HEK293 (cell line): ENCODE results near the gene HECTD4.

ENCODE experiments used
- CTCF ChIA-PET: fragments of 350-600 bp; formaldehyde crosslinking; extraction: SDS; loops from one replicate; lab custom pipeline; 2021; ENCODE audit warnings: antibody characterized with exemption; lab: Yijun Ruan, JAX
- POLR2A ChIA-PET: fragments of 300-600 bp; formaldehyde crosslinking; extraction: SDS; loops from one replicate; lab custom pipeline; 2020; ENCODE audit warnings: antibody characterized with exemption, inconsistent platforms; lab: Yijun Ruan, JAX
- H3K27ac ChIP-seq: fragments of 200-500 bp; sonication (Bioruptor generic); 2 replicates; pipeline ENCODE4 v1.5.1; 2014; ENCODE audit warnings: low read depth, low read length, control low read depth, inconsistent platforms; ENCODE audit errors: extremely low read depth
- H3K36me3 ChIP-seq, 2 experiments: fragments of 200-500 bp in 1 of 2; sonication (Bioruptor generic) in 1 of 2; 1 replicate in 1 of 2; 2 replicates in 1 of 2; pipeline ENCODE4 v1.5.1; 2014 to 2017; ENCODE audit warnings: inconsistent platforms in 2 of 2, low read length in 2 of 2; ENCODE audit not compliant: control insufficient read depth in 2 of 2, insufficient read depth in 1 of 2
- H3K4me1 ChIP-seq: fragments of 200-500 bp; sonication (Bioruptor generic); 2 replicates; pipeline ENCODE4 v1.5.1; 2014; ENCODE audit warnings: mild to moderate bottlenecking, low read length, inconsistent platforms; ENCODE audit not compliant: control insufficient read depth, insufficient read depth
- H3K4me3 ChIP-seq: 2 replicates; pipeline ENCODE4 v1.5.1; 2011; ENCODE audit warnings: low read depth, mild to moderate bottlenecking, control low read depth, low read length, moderate library complexity
- H3K9me3 ChIP-seq: fragments of 200-500 bp; sonication (Bioruptor generic); 2 replicates; pipeline ENCODE4 v1.5.1; 2014; ENCODE audit warnings: low read depth, low read length, inconsistent platforms; ENCODE audit not compliant: control insufficient read depth, insufficient read depth
- BCL11B ChIP-seq: fragments of 450-650 bp; formaldehyde crosslinking; IDR thresholded peaks from 2 replicates; pipeline ENCODE4 v1.5.1; 2016; ENCODE audit warnings: low read depth, missing biosample characterization, missing genetic modification characterization
- FEZF1 ChIP-seq: fragments of 450-650 bp; formaldehyde crosslinking; IDR thresholded peaks from 2 replicates; pipeline ENCODE4 v1.5.1; 2016; ENCODE audit warnings: missing biosample characterization, missing genetic modification characterization
- KLF7 ChIP-seq: fragments of 450-650 bp; formaldehyde crosslinking; IDR thresholded peaks from 2 replicates; pipeline ENCODE4 v1.5.1; 2016; ENCODE audit warnings: missing biosample characterization, missing genetic modification characterization, borderline replicate concordance
- SP2 ChIP-seq: fragments of 450-650 bp; formaldehyde crosslinking; IDR thresholded peaks from 2 replicates; pipeline ENCODE4 v1.5.1; 2016; ENCODE audit warnings: missing biosample characterization, missing genetic modification characterization
- SP3 ChIP-seq: fragments of 450-650 bp; formaldehyde crosslinking; IDR thresholded peaks from 2 replicates; pipeline ENCODE4 v1.5.1; 2016; ENCODE audit warnings: missing biosample characterization, missing genetic modification characterization
- ZBTB1 ChIP-seq: fragments of 450-650 bp; formaldehyde crosslinking; IDR thresholded peaks from 2 replicates; pipeline ENCODE4 v1.5.1; 2016; ENCODE audit warnings: missing biosample characterization, missing genetic modification characterization
- ZBTB17 ChIP-seq: fragments of 450-650 bp; formaldehyde crosslinking; IDR thresholded peaks from 2 replicates; pipeline ENCODE4 v1.5.1; 2016; ENCODE audit warnings: missing biosample characterization, missing genetic modification characterization
- ZIC2 ChIP-seq: fragments of 450-650 bp; formaldehyde crosslinking; IDR thresholded peaks from 2 replicates; pipeline ENCODE4 v1.5.1; 2016; ENCODE audit warnings: missing biosample characterization, missing genetic modification characterization
- ZNF157 ChIP-seq: fragments of 450-650 bp; formaldehyde crosslinking; IDR thresholded peaks from 2 replicates; pipeline ENCODE4 v1.5.1; 2016; ENCODE audit warnings: missing biosample characterization, missing genetic modification characterization
- ZNF169 ChIP-seq: fragments of 450-650 bp; formaldehyde crosslinking; IDR thresholded peaks from 2 replicates; pipeline ENCODE4 v1.5.1; 2016; ENCODE audit warnings: missing biosample characterization, missing genetic modification characterization
- ZNF19 ChIP-seq: fragments of 450-650 bp; formaldehyde crosslinking; IDR thresholded peaks from 2 replicates; pipeline ENCODE4; 2016; ENCODE audit warnings: missing biosample characterization, missing genetic modification characterization, low read depth
- ZNF423 ChIP-seq: fragments of 450-650 bp; formaldehyde crosslinking; IDR thresholded peaks from 2 replicates; pipeline ENCODE4 v1.5.1; 2016; ENCODE audit warnings: missing biosample characterization, missing genetic modification characterization
- ZNF426 ChIP-seq: fragments of 450-650 bp; formaldehyde crosslinking; IDR thresholded peaks from 2 replicates; pipeline ENCODE4 v1.5.1; 2017; ENCODE audit warnings: missing biosample characterization, missing genetic modification characterization, mild to moderate bottlenecking, inconsistent platforms, moderate library complexity
- ZNF529 ChIP-seq: fragments of 450-650 bp; formaldehyde crosslinking; IDR thresholded peaks from 2 replicates; pipeline ENCODE4 v1.5.1; 2017; ENCODE audit warnings: missing genetic modification characterization, missing biosample characterization; ENCODE audit not compliant: insufficient replicate concordance
- ZNF560 ChIP-seq: fragments of 450-650 bp; formaldehyde crosslinking; IDR thresholded peaks from 2 replicates; pipeline ENCODE4 v1.5.1; 2017; ENCODE audit warnings: missing biosample characterization, missing genetic modification characterization, borderline replicate concordance
- ZNF600 ChIP-seq: fragments of 450-650 bp; formaldehyde crosslinking; IDR thresholded peaks from 2 replicates; pipeline ENCODE4 v1.5.1; 2016; ENCODE audit warnings: missing biosample characterization, missing genetic modification characterization
- ZNF623 ChIP-seq: fragments of 450-650 bp; formaldehyde crosslinking; IDR thresholded peaks from 2 replicates; pipeline ENCODE4 v1.5.1; 2016; ENCODE audit warnings: missing biosample characterization, missing genetic modification characterization
- ZNF664 ChIP-seq: fragments of 450-650 bp; formaldehyde crosslinking; IDR thresholded peaks from 2 replicates; pipeline ENCODE4 v1.5.1; 2016; ENCODE audit warnings: missing biosample characterization, missing genetic modification characterization
- ZNF670 ChIP-seq: fragments of 450-650 bp; formaldehyde crosslinking; IDR thresholded peaks from 2 replicates; pipeline ENCODE4 v1.5.1; 2016; ENCODE audit warnings: missing biosample characterization, missing genetic modification characterization, low read depth
- ZNF76 ChIP-seq: fragments of 450-650 bp; formaldehyde crosslinking; IDR thresholded peaks from 2 replicates; pipeline ENCODE4; 2016; ENCODE audit warnings: low read depth, missing biosample characterization, missing genetic modification characterization, borderline replicate concordance
- ZNF777 ChIP-seq: fragments of 450-650 bp; formaldehyde crosslinking; IDR thresholded peaks from 2 replicates; pipeline ENCODE4 v1.5.1; 2017; ENCODE audit warnings: missing biosample characterization, missing genetic modification characterization, borderline replicate concordance
- TF ChIP-seq, protein P1 (sequence below): fragments of 450-650 bp; formaldehyde crosslinking; IDR thresholded peaks from 2 replicates; pipeline ENCODE4 v1.5.1; 2016; ENCODE audit warnings: missing biosample characterization, missing genetic modification characterization
- TF ChIP-seq, protein P2 (sequence below): fragments of 450-650 bp; formaldehyde crosslinking; IDR thresholded peaks from 2 replicates; pipeline ENCODE4 v1.5.1; 2017; ENCODE audit warnings: missing biosample characterization, missing genetic modification characterization

The HECTD4 gene

DNA sequence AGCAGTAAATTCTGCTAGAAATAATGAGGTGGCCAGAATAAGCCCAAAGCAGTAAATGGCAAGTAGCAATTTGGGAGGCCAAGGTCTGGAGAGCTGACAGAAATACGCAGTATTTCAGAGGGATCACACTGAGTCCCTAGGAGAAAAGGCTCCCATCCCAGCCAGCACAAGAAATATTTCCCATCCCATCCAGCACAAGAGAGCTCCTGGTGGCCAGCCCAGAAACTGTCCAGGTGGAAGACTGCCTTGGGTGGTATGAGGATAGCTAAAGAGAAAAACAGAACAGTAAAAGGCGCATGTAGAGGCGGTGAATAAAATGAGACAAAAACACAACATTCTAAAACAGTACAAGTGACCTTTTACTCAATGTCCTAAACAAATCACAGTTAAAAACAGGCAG is 120.7 kb downstream of the HECTD4 start:
- Histone ChIP-seq H3K4me3 (no peak overlapping the region), H3K9me3 (no peaks in the 10 kb centered on the region), H3K36me3 (peaks cover 18 to 65% of the 10 kb centered on the region in 2 experiments), H3K4me1 (no peaks in the 10 kb centered on the region), H3K27ac (no peak overlapping the region)
- POLR2A ChIA-PET: no interaction called here
- CTCF ChIA-PET: interaction anchor here (2.5 kb wide), 1 partner anchor 63 kb away, joined by 9 read pairs; no protein-coding TSS in a partner anchor
- TF ChIP-seq SP3 (tag by site-specific recombination) (no peak), ZNF670 (tag by site-specific recombination) (no peak), ZNF529 (tag by site-specific recombination) (no peak), SP2 (tag by site-specific recombination) (no peak), ZNF169 (tag by site-specific recombination) (no peak), ZNF600 (no peak), BCL11B (tag by site-specific recombination) (no peak)

DNA sequence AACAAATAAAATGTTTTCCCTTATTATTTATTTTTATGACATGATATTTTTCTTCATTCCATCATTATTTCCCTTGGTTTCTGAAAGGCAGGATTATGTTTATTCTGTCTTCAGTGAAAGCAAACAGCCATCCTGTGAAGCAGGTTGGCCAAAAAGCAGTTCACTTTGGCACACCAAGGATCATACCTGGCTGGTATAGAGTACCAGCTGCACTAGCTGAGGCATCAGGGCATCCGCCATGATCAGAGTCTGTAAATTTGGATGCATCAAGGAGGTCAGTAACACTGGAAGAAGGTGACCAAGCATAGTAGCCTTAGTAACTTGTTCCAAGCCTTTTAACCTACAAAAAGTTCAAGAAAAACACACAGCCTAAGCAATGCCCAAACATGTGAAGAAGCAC is 123.3 kb downstream of the HECTD4 start:
- peaks cover 19 to 72% of the 10 kb centered on the region in 2 experiments for H3K36me3 ChIP-seq
- TF ChIP-seq ZIC2 (tag by site-specific recombination) (no peak), ZBTB1 (tag by site-specific recombination) (no peak), ZNF423 (no peak), ZBTB17 (tag by site-specific recombination) (no peak), ZNF777 (tag by site-specific recombination) (no peak), ZNF157 (tag by site-specific recombination) (no peak), ZNF560 (tag by site-specific recombination) (no peak), ZNF623 (no peak), FEZF1 (tag by site-specific recombination) (no peak), ZNF19 (tag by site-specific recombination) (no peak), ZNF426 (tag by site-specific recombination) (no peak), ZNF76 (tag by site-specific recombination) (no peak), KLF7 (no peak), ZNF664 (no peak)
- TF ChIP-seq, protein P1, sequence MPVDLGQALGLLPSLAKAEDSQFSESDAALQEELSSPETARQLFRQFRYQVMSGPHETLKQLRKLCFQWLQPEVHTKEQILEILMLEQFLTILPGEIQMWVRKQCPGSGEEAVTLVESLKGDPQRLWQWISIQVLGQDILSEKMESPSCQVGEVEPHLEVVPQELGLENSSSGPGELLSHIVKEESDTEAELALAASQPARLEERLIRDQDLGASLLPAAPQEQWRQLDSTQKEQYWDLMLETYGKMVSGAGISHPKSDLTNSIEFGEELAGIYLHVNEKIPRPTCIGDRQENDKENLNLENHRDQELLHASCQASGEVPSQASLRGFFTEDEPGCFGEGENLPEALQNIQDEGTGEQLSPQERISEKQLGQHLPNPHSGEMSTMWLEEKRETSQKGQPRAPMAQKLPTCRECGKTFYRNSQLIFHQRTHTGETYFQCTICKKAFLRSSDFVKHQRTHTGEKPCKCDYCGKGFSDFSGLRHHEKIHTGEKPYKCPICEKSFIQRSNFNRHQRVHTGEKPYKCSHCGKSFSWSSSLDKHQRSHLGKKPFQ (tag by site-specific recombination): no peak
- TF ChIP-seq, protein P2, sequence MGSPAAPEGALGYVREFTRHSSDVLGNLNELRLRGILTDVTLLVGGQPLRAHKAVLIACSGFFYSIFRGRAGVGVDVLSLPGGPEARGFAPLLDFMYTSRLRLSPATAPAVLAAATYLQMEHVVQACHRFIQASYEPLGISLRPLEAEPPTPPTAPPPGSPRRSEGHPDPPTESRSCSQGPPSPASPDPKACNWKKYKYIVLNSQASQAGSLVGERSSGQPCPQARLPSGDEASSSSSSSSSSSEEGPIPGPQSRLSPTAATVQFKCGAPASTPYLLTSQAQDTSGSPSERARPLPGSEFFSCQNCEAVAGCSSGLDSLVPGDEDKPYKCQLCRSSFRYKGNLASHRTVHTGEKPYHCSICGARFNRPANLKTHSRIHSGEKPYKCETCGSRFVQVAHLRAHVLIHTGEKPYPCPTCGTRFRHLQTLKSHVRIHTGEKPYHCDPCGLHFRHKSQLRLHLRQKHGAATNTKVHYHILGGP (tag by site-specific recombination): no peak
- no peaks in the 10 kb centered on the region for H3K9me3 ChIP-seq
- POLR2A ChIA-PET: no interaction called here
- H3K4me1 ChIP-seq: no peaks in the 10 kb centered on the region
- no peak overlapping the region for H3K4me3 ChIP-seq
- CTCF ChIA-PET: no interaction called here
- H3K27ac ChIP-seq: no peak overlapping the region
